ENCODE results near the gene UBN1. TPM values are rescaled to one million over a fixed set of nuclear protein-coding genes. Genes with fewer than 3 reads are reported as not detected.
A peak's percentile ranks its signal among the peaks of the same experiment; 100 is the strongest.

Gene UBN1
- total RNA-seq, 4 donors from 2014 or later: 12.3 to 22.7 (median 19.6) TPM

GRCh38 chr16:4839942-4840341, 7.3 kb upstream of the UBN1 start:
- Histone ChIP-seq H3K9me3 (no peaks in the 10 kb centered on the region), H3K4me3 (no peak overlapping the region), H3K36me3 (peaks cover 35 to 100% (median 38%) of the 10 kb centered on the region in 3 donors), H3K4me1 (peaks cover 0 to 8% (median 0%) of the 10 kb centered on the region in 3 donors), H3K27ac (no peak overlapping the region), H3K27me3 (no peaks in the 10 kb centered on the region)
- no peak for DNase-seq
- no peak for TF ChIP-seq POLR2A (IDR thresholded peaks at IDR 0.05)
- TF ChIP-seq CTCF (IDR thresholded peaks at IDR 0.05): peak in 1 of 6 experiments; percentile 19
- 57 to 72% methylated on average over 5 of the region's 5 CpGs for WGBS, 2 donors
- intact Hi-C loops (cut with DNase I): no loop called here

GRCh38 chr16:4840984-4841383, 6.3 kb upstream of the UBN1 start:
- TF ChIP-seq CTCF (IDR thresholded peaks at IDR 0.05) (no peak), POLR2A (IDR thresholded peaks at IDR 0.05) (no peak)
- no peaks in the 10 kb centered on the region for H3K27me3 ChIP-seq
- no peak for DNase-seq
- H3K4me3 ChIP-seq: no peak overlapping the region
- intact Hi-C loops (cut with DNase I): no loop called here
- H3K9me3 ChIP-seq: no peaks in the 10 kb centered on the region
- peaks cover 35 to 95% (median 42%) of the 10 kb centered on the region in 3 donors for H3K36me3 ChIP-seq
- H3K27ac ChIP-seq: no peak overlapping the region
- 73 to 77% methylated on average over 5 of the region's 5 CpGs for WGBS, 2 donors
- peaks cover 7 to 18% (median 9%) of the 10 kb centered on the region in 3 donors for H3K4me1 ChIP-seq

- DNase-seq: no peak
- intact Hi-C loops (cut with DNase I): loop anchor here (5.0 kb wide), 1 partner anchor 101 kb away; no protein-coding TSS in a partner anchor
- Histone ChIP-seq H3K27ac (peak overlapping the region; percentile 96 to 99 (median 98)), H3K9me3 (no peaks in the 10 kb centered on the region), H3K4me3 (peak overlapping the region; percentile 82 to 93 (median 84)), H3K36me3 (peaks cover 23 to 40% (median 23%) of the 10 kb centered on the region in 3 donors), H3K4me1 (peaks cover 27 to 58% (median 38%) of the 10 kb centered on the region in 3 donors), H3K27me3 (no peaks in the 10 kb centered on the region)
- peak in 1 of 4 donors; percentile 27 for TF ChIP-seq POLR2A (IDR thresholded peaks at IDR 0.05)
- no peak for TF ChIP-seq CTCF (IDR thresholded peaks at IDR 0.05)
- WGBS, 2 donors: 0 to 2% methylated on average over 2 to 12 of the region's 27 CpGs
These were observed 779 bp upstream of the UBN1 start for GRCh38 chr16:4846503-4846900.

GRCh38 chr16:4847774-4848587, 700 bp downstream of the UBN1 start:
- H3K27ac ChIP-seq: peak overlapping the region; percentile 96 to 99 (median 98)
- no peaks in the 10 kb centered on the region for H3K27me3 ChIP-seq
- peaks cover 14 to 28% (median 17%) of the 10 kb centered on the region in 3 donors for H3K36me3 ChIP-seq
- H3K4me1 ChIP-seq: peaks cover 27 to 73% (median 53%) of the 10 kb centered on the region in 3 donors
- peak overlapping the region; percentile 82 to 93 (median 84) for H3K4me3 ChIP-seq
- intact Hi-C loops (cut with DNase I): loop anchor here (5.0 kb wide), 1 partner anchor 99 kb away; no protein-coding TSS in a partner anchor
- TF ChIP-seq POLR2A (IDR thresholded peaks at IDR 0.05): no peak
- TF ChIP-seq CTCF (IDR thresholded peaks at IDR 0.05): peak in 1 of 6 experiments; percentile 14
- WGBS, 2 donors: 0 to 2% methylated on average over 13 to 32 of the region's 83 CpGs
- no peaks in the 10 kb centered on the region for H3K9me3 ChIP-seq
- no peak for DNase-seq

GRCh38 chr16:4850211-4850610, 2.9 kb downstream of the UBN1 start:
- Histone ChIP-seq H3K27me3 (no peaks in the 10 kb centered on the region), H3K4me1 (peaks cover 26 to 69% (median 53%) of the 10 kb centered on the region in 3 donors), H3K9me3 (no peaks in the 10 kb centered on the region), H3K27ac (no peak overlapping the region), H3K4me3 (peak overlapping the region in 1 of 4 donors; percentile 12), H3K36me3 (peaks cover 0 to 28% (median 7%) of the 10 kb centered on the region in 3 donors)
- no peak for TF ChIP-seq POLR2A (IDR thresholded peaks at IDR 0.05)
- no peak for TF ChIP-seq CTCF (IDR thresholded peaks at IDR 0.05)
- intact Hi-C loops (cut with DNase I): no loop called here
- WGBS, 2 donors: 56 to 66% methylated on average over 3 of the region's 3 CpGs
- no peak for DNase-seq

Data from esophagus squamous epithelium (tissue), 5 donors.